Testis (tissue), 3 donors: ENCODE data around the gene OPCML. TPM values are rescaled to one million over a fixed set of nuclear protein-coding genes. Genes with fewer than 3 reads are reported as not detected.

Source experiments
- DNase-seq: peaks from one replicate; pipeline ENCODE4 v3.0.0-alpha.2; 2019
- H3K27ac ChIP-seq, 2 donors: fragments of 200-600 bp; sonication (generic); one replicate each; pipeline ENCODE4 v1.5.1; 2019
- H3K27me3 ChIP-seq: fragments of 200-600 bp; sonication (generic); one replicate; pipeline ENCODE4 v1.5.1; 2019
- H3K36me3 ChIP-seq: fragments of 200-600 bp; sonication (generic); one replicate; pipeline ENCODE4 v1.5.1; 2017; ENCODE audit warnings: low read depth; ENCODE audit errors: missing control alignments
- H3K4me1 ChIP-seq: fragments of 200-600 bp; sonication (generic); one replicate; pipeline ENCODE4 v1.5.1; 2019
- H3K4me3 ChIP-seq, 2 donors: fragments of 200-600 bp; sonication (generic); one replicate each; pipeline ENCODE4 v1.5.1; 2017 to 2019
- H3K9me3 ChIP-seq: fragments of 200-600 bp; sonication (generic); one replicate; pipeline ENCODE4 v1.5.1; 2017
- POLR2A ChIP-seq: fragments of 450-650 bp; IDR thresholded peaks from one replicate; pipeline ENCODE4 v1.6.1; 2017; ENCODE audit warnings: antibody characterized with exemption, mild to moderate bottlenecking, moderate library complexity
- WGBS, 2 donors: methylation state at CpG; one replicate each; pipeline ENCODE4 v1.1.5; 2018; 5-methylcytosine and 5-hydroxymethylcytosine counted together
- intact Hi-C: fragments of 100-400 bp; cut with DNase I; formaldehyde crosslinking; loops from one replicate; pipeline ENCODE4 v1.15.1; 2023; ENCODE audit warnings: low total_unique reads
- polyA plus RNA-seq: library from polyadenylated mRNA; stranded (reverse); fragments of 350-450 nt; fragmentation: Illumina TruSeq; extraction: RNeasy Lipid Tissue Mini Kit (QIAGEN cat#74804); gene quantifications from one replicate; pipeline ENCODE4 v1.2.3, GENCODE V29; 2014; ENCODE audit warnings: low read depth, low replicate concordance; ENCODE audit not compliant: insufficient read depth
- total RNA-seq, 2 donors: library from RNA; depleted of rRNA; stranded (reverse); fragments of >200 nt; gene quantifications; one replicate each; pipeline ENCODE4 v1.2.3, GENCODE V29; 2016
- TF ChIP-seq, protein P1 (sequence below), 3 experiments: fragments of 450-650 bp in 2 of 3; fragments of 200-600 bp in 1 of 3; sonication (generic) in 1 of 3; IDR thresholded peaks; one replicate each; pipeline ENCODE4 v1.5.1; 2016 to 2019; ENCODE audit warnings: antibody characterized with exemption in 3 of 3, mild to moderate bottlenecking in 2 of 3, moderate library complexity in 1 of 3

Gene OPCML
- total and polyA plus RNA-seq, 3 donors from 2014 or later, result 0.16 to 2.7 (median 0.62) TPM

GRCh38 chr11:133240908-133241655 is 291.2 kb downstream of the OPCML start:
- DNase-seq, result no peak
- intact Hi-C loops, result no loop called here

GRCh38 chr11:133239575-133239974 is 292.7 kb downstream of the OPCML start:
- WGBS, 2 donors, result 76 to 79% methylated on average over 8 of the region's 8 CpGs
- H3K9me3 ChIP-seq, result no peaks in the 10 kb centered on the region
- DNase-seq, result no peak
- no peak overlapping the region for H3K27ac ChIP-seq
- H3K4me1 ChIP-seq, result no peaks in the 10 kb centered on the region
- no peak for TF ChIP-seq POLR2A
- TF ChIP-seq, protein P1, sequence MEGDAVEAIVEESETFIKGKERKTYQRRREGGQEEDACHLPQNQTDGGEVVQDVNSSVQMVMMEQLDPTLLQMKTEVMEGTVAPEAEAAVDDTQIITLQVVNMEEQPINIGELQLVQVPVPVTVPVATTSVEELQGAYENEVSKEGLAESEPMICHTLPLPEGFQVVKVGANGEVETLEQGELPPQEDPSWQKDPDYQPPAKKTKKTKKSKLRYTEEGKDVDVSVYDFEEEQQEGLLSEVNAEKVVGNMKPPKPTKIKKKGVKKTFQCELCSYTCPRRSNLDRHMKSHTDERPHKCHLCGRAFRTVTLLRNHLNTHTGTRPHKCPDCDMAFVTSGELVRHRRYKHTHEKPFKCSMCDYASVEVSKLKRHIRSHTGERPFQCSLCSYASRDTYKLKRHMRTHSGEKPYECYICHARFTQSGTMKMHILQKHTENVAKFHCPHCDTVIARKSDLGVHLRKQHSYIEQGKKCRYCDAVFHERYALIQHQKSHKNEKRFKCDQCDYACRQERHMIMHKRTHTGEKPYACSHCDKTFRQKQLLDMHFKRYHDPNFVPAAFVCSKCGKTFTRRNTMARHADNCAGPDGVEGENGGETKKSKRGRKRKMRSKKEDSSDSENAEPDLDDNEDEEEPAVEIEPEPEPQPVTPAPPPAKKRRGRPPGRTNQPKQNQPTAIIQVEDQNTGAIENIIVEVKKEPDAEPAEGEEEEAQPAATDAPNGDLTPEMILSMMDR (IDR thresholded peaks at IDR 0.05), result no peak
- intact Hi-C loops, result no loop called here
- H3K27me3 ChIP-seq, result no peaks in the 10 kb centered on the region
- no peaks in the 10 kb centered on the region for H3K36me3 ChIP-seq
- no peak overlapping the region for H3K4me3 ChIP-seq

More at GRCh38 chr11:133240908-133241655, 291.2 kb downstream of the OPCML start:
- no peak overlapping the region for H3K27ac ChIP-seq
- no peaks in the 10 kb centered on the region for H3K4me1 ChIP-seq
- no peaks in the 10 kb centered on the region for H3K27me3 ChIP-seq
- no peaks in the 10 kb centered on the region for H3K9me3 ChIP-seq
- no peak overlapping the region for H3K4me3 ChIP-seq
- 81 to 87% methylated on average over 10 of the region's 10 CpGs for WGBS, 2 donors
- TF ChIP-seq, protein P1 (IDR thresholded peaks at IDR 0.05), result no peak
- TF ChIP-seq POLR2A, result no peak
- H3K36me3 ChIP-seq, result no peaks in the 10 kb centered on the region

GRCh38 chr11:133238495-133238894 is 293.8 kb downstream of the OPCML start:
- Histone ChIP-seq H3K9me3 (no peaks in the 10 kb centered on the region), H3K27ac (no peak overlapping the region), H3K27me3 (no peaks in the 10 kb centered on the region), H3K4me3 (no peak overlapping the region), H3K36me3 (no peaks in the 10 kb centered on the region), H3K4me1 (no peaks in the 10 kb centered on the region)
- DNase-seq, result no peak
- TF ChIP-seq, protein P1 (IDR thresholded peaks at IDR 0.05), result no peak
- TF ChIP-seq POLR2A, result no peak
- WGBS, 2 donors, result 74 to 79% methylated on average over 10 of the region's 10 CpGs
- intact Hi-C loops, result no loop called here

GRCh38 chr11:133238027-133238426 is 294.3 kb downstream of the OPCML start:
- no peak overlapping the region for H3K4me3 ChIP-seq
- H3K27me3 ChIP-seq, result no peaks in the 10 kb centered on the region
- H3K9me3 ChIP-seq, result no peaks in the 10 kb centered on the region
- H3K36me3 ChIP-seq, result no peaks in the 10 kb centered on the region
- 89 to 93% methylated on average over 2 of the region's 2 CpGs for WGBS, 2 donors
- DNase-seq, result no peak
- TF ChIP-seq, protein P1 (IDR thresholded peaks at IDR 0.05), result no peak
- TF ChIP-seq POLR2A, result no peak
- no peak overlapping the region for H3K27ac ChIP-seq
- intact Hi-C loops, result no loop called here
- no peaks in the 10 kb centered on the region for H3K4me1 ChIP-seq

- no peaks in the 10 kb centered on the region for H3K27me3 ChIP-seq
- WGBS, 2 donors, result 68 to 70% methylated on average over 3 of the region's 3 CpGs
- no peak overlapping the region for H3K4me3 ChIP-seq
- TF ChIP-seq POLR2A, result no peak
- TF ChIP-seq, protein P1 (IDR thresholded peaks at IDR 0.05), result no peak
- no peak for DNase-seq
- H3K9me3 ChIP-seq, result no peaks in the 10 kb centered on the region
- intact Hi-C loops, result no loop called here
- no peaks in the 10 kb centered on the region for H3K4me1 ChIP-seq
- no peaks in the 10 kb centered on the region for H3K36me3 ChIP-seq
- no peak overlapping the region for H3K27ac ChIP-seq
These were observed 296.9 kb downstream of the OPCML start for GRCh38 chr11:133235381-133235780.
